ENCODE measurements around the gene SLC34A3. TPM values are rescaled to one million over a fixed set of nuclear protein-coding genes. Genes with fewer than 3 reads are reported as not detected.

SLC34A3 gene
- total RNA-seq, 2 donors from 2014 or later, result 0.54 TPM; not detected in 1

DNA sequence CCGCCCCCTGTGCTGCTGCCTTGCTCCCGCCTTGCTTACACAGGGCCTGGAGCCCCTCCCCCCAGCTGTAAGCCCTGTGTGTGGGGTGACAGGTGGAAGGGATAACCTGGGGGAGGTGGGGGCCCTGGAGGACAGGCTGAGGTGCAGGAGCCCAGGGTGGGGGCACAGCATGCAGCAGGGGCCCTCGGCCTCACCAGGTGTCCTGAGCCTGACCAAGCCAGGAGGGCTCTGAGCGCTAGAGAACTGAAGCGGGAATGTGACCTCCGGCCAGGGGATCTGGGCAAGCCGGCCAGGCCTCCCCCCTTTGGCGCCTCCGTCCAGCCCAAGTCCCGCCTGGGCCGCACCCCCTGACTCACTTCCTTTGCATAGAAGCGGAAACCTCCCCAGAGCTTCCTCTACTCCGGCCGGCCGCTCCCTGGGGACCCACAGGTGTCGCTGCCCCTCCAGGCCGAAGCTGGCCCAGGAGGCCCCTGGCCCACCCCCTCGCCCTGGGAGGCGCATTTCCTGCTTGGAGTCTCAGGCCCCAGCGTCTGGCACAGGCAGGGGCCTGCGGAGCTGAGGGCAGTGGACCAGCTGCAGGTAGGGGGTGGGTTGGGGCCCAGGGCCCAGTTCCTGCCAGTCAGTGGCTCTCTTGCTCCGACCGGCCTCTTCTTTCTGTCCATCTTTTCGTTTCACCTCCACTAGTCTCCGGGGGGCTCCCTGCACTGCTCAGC, 46.8 kb downstream of the SLC34A3 start, which contains the start of gene TOR4A:
Gene TOR4A, plus strand, starts transcription at position 398 of the 713 bp plus-strand sequence. CDS start 964 bp downstream, outside the sequence.
- H3K36me3 ChIP-seq, result peaks cover 10% of the 10 kb centered on the region
- peak; percentile 62 for ATAC-seq (ENCODE audit: insufficient number of reproducible peaks, low FRiP score, low read depth)
- H3K9me3 ChIP-seq, result no peaks in the 10 kb centered on the region
- H3K27ac ChIP-seq, result peak within 1 kb of the TSS; percentile 80 to 86
- peaks cover 14 to 27% of the 10 kb centered on the region in 2 donors for H3K4me1 ChIP-seq (ENCODE audit: control insufficient read depth in 1 of 2, low read depth in 2 of 2)
- TF ChIP-seq, protein P1, sequence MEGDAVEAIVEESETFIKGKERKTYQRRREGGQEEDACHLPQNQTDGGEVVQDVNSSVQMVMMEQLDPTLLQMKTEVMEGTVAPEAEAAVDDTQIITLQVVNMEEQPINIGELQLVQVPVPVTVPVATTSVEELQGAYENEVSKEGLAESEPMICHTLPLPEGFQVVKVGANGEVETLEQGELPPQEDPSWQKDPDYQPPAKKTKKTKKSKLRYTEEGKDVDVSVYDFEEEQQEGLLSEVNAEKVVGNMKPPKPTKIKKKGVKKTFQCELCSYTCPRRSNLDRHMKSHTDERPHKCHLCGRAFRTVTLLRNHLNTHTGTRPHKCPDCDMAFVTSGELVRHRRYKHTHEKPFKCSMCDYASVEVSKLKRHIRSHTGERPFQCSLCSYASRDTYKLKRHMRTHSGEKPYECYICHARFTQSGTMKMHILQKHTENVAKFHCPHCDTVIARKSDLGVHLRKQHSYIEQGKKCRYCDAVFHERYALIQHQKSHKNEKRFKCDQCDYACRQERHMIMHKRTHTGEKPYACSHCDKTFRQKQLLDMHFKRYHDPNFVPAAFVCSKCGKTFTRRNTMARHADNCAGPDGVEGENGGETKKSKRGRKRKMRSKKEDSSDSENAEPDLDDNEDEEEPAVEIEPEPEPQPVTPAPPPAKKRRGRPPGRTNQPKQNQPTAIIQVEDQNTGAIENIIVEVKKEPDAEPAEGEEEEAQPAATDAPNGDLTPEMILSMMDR (IDR thresholded peaks at IDR 0.05), result no peak
- DNase-seq (ENCODE audit: low spot score), result peak; percentile 66
- H3K4me3 ChIP-seq, result peak within 1 kb of the TSS; percentile 86
- no peaks in the 10 kb centered on the region for H3K27me3 ChIP-seq (replicated peaks; ENCODE audit: insufficient read depth)

GRCh38 chr9:137278061-137278701, 47.5 kb downstream of the SLC34A3 start:
- peak overlapping the region; percentile 23 to 86 for H3K27ac ChIP-seq
- H3K4me3 ChIP-seq, result peak overlapping the region; percentile 86
- peaks cover 3% of the 10 kb centered on the region for H3K36me3 ChIP-seq
- ATAC-seq (ENCODE audit: insufficient number of reproducible peaks, low FRiP score, low read depth), result no peak
- peaks cover 14 to 27% of the 10 kb centered on the region in 2 donors for H3K4me1 ChIP-seq (ENCODE audit: control insufficient read depth in 1 of 2, low read depth in 2 of 2)
- H3K27me3 ChIP-seq (replicated peaks; ENCODE audit: insufficient read depth), result no peaks in the 10 kb centered on the region
- no peaks in the 10 kb centered on the region for H3K9me3 ChIP-seq
- TF ChIP-seq, protein P1 (IDR thresholded peaks at IDR 0.05), result no peak
- DNase-seq (ENCODE audit: low spot score), result no peak

GRCh38 chr9:137278721-137279711, 48.3 kb downstream of the SLC34A3 start:
- no peak overlapping the region for H3K27ac ChIP-seq
- no peaks in the 10 kb centered on the region for H3K9me3 ChIP-seq
- ATAC-seq (ENCODE audit: insufficient number of reproducible peaks, low FRiP score, low read depth) (no peak), DNase-seq (ENCODE audit: low spot score) (no peak)
- no peaks in the 10 kb centered on the region for H3K27me3 ChIP-seq (replicated peaks; ENCODE audit: insufficient read depth)
- TF ChIP-seq, protein P1 (IDR thresholded peaks at IDR 0.05), result no peak
- no peaks in the 10 kb centered on the region for H3K36me3 ChIP-seq
- H3K4me3 ChIP-seq, result peak overlapping the region; percentile 86
- peaks cover 14 to 27% of the 10 kb centered on the region in 2 donors for H3K4me1 ChIP-seq (ENCODE audit: control insufficient read depth in 1 of 2, low read depth in 2 of 2)

GRCh38 chr9:137279741-137280473, 49.2 kb downstream of the SLC34A3 start:
- ATAC-seq (ENCODE audit: insufficient number of reproducible peaks, low FRiP score, low read depth) (no peak), DNase-seq (ENCODE audit: low spot score) (no peak)
- no peaks in the 10 kb centered on the region for H3K9me3 ChIP-seq
- no peaks in the 10 kb centered on the region for H3K27me3 ChIP-seq (replicated peaks; ENCODE audit: insufficient read depth)
- H3K4me3 ChIP-seq, result no peak overlapping the region
- peaks cover 14 to 27% of the 10 kb centered on the region in 2 donors for H3K4me1 ChIP-seq (ENCODE audit: control insufficient read depth in 1 of 2, low read depth in 2 of 2)
- TF ChIP-seq, protein P1 (IDR thresholded peaks at IDR 0.05), result no peak
- H3K36me3 ChIP-seq, result no peaks in the 10 kb centered on the region
- H3K27ac ChIP-seq, result no peak overlapping the region

Measured in thoracic aorta (tissue), 2 donors.